IPS DF 19.7 (cell line): ENCODE measurements around the gene PSMA7.
"Not testable (repeated sequence)": the region's sequence is repeated elsewhere in the genome, so short reads cannot be mapped to it uniquely, and the experiment has no call there.

Source experiments
- DNase-seq: peaks from one replicate; pipeline ENCODE4 v3.0.0-alpha.2; 2013; ENCODE audit warnings: low read depth, low spot score

Gene PSMA7

GRCh38 chr20:62155428-62156253 is 12.4 kb upstream of the PSMA7 start:
- no peak for DNase-seq

DNA sequence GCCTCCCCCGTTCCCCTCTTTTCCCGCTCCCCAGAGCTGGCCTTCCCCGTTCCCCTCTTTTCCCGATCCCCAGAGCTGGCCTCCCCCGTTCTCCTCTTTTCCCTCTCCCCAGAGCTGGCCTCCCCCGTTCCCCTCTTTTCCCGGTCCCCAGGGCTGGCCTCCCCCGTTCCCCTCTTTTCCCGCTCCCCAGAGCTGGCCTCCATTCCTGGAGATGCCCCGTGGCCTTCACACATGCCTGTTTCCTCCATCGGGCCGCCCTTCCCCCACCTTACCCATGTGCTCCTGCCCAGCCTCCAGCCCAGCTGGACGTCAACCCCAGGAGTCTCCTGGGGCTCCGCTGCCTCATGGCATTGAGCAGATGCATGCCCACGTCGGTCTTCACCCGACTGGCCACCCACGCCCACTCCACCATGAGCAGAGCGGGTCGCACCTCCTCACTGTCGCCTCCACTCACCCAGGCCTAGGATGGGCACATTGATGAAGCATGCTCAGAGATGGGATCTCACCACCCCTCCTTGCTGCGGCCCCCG is 8.7 kb upstream of the PSMA7 start:
- no peak for DNase-seq

- no peak for DNase-seq
These were observed 8.0 kb upstream of the PSMA7 start for GRCh38 chr20:62151225-62151624.

DNA sequence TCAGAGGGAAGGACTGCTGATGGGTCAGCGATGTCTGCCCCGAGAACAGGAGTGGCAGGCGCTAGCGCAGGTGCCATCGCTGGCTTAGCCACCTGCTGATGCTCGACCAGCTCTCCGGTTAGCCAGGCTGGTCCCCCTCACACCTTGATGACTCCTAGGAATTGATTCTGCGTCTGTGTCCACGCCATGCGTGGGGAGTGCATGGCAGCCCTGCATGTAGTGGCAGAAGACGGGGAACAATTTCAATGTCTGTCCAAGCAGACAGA is 7.0 kb upstream of the PSMA7 start:
- DNase-seq: no peak

DNA sequence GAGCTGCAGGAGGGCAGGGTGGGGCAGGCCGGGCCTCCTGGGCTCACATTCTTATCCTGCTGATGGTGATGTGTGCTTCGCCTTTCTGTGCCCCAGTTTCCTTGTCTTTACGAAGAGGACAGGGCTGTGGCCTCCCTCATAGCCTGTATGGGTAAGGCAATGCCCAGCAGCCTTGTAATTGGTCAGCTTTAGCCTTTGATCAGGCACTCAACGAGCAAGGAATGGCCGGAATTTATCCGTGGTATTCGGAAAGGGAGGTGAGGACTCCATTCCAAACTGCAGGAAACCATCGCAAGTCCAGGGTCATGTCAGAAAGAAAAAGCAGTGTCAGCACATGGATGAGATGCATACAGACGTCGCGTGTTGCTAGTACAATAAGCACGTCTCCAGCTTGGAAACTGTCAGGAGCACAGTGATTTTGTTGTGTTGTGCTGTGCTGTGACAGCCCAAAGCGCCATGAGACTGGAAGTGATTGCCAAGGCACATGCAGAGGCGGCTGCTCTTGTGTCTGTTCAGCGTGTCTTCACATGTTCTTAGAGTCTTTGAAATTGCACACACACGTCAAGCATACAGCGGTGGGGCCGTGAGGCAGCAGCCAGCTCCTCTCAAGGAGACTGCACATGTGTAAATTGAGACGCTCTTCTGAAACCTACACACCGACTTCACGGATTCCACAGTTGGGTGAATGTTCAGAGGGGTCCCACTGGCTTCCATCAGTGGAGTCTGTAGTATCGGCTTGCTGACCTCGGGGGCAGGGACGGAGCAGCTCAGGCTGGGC is 6.5 kb upstream of the PSMA7 start:
- DNase-seq: no peak

GRCh38 chr20:62148908-62149314 is 5.7 kb upstream of the PSMA7 start:
- no peak for DNase-seq

GRCh38 chr20:62148383-62148782 is 5.2 kb upstream of the PSMA7 start:
- DNase-seq: not testable (repeated sequence)

DNA sequence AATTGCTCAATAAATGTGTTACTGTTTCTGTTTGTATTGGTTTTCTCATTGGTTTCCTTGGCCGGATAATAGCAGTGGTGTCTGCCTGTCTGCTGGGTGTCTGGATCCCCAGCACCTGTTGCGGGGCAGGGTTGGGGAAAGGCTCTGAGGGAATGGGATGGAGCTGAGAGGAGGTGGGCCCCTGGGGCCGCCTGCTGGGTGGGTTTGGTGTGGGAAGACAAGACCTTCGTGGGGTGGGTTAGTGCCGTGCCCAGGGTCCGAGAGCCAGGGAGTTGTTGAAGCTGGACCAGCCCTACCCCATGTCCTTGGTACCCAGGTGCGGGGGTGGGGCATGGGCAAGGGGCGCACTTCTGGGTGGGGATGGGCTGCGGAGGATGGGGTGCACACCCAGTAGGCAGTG is 4.3 kb upstream of the PSMA7 start:
- DNase-seq: no peak

DNA sequence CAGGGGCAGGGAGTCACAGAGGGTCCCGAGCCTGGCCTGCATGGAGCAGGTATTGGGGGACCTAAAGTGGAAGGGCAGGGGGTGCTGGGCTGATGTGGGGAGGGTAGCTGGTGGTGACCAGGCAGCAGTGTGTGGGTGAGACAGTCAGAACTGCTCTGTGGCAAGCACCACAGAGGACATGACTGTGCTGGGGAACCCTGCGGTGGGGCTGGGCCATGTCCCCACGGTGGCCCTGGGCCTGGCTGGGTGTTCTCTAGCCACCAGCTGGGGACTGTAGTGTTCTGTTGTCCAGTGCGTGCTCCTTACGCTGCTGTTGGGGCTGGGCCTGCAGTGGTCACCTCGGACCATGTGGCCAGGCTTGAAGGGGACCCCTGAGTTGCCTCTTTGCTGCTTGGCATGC is 3.9 kb upstream of the PSMA7 start:
- no peak for DNase-seq

GRCh38 chr20:62146019-62146755 is 3.0 kb upstream of the PSMA7 start:
- DNase-seq: no peak

DNA sequence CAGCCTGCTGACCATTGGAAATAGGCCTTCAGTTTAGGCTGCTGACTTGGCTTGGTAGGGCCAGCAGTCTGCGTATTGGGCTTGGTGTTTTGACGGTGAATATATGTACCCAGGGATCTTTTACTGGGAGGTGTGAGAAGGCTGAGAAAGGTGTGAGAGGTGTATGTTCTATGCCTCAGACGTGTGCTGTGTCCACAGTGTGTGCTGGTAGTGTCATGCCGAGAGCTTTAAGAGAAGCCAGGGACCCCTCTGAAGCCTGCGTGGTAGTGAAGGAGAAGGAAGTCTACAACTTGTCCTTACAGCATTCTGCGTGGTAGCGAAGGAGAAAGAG is 2.5 kb upstream of the PSMA7 start:
- no peak for DNase-seq

- no peak for DNase-seq
These were observed 997 bp upstream of the PSMA7 start for GRCh38 chr20:62143957-62144825.

- no peak for DNase-seq
These were observed 728 bp downstream of the PSMA7 start for GRCh38 chr20:62142252-62143080.

- no peak for DNase-seq
These were observed 1.6 kb downstream of the PSMA7 start for GRCh38 chr20:62141397-62142251.

DNA sequence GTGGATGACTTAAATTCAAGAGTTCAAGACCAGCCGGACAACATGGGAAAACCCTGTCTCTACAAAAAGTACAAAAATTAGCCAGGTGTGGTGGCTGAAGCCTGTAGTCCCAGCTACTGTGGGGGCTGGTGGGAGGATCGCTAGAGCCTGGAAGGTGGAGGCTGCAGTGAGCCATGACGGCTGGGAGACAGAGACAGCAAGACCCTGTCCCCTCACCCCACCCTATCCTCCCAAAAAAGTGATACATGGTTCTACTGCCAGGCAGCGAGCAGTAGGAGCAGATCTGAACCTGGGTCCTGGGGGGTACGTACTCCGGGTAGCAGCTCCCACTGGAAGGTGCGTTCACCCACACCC is 2.2 kb downstream of the PSMA7 start:
- DNase-seq: no peak

GRCh38 chr20:62139636-62140035 is 3.6 kb downstream of the PSMA7 start:
- no peak for DNase-seq

- no peak for DNase-seq
These were observed 4.3 kb downstream of the PSMA7 start for GRCh38 chr20:62138912-62139311.

DNA sequence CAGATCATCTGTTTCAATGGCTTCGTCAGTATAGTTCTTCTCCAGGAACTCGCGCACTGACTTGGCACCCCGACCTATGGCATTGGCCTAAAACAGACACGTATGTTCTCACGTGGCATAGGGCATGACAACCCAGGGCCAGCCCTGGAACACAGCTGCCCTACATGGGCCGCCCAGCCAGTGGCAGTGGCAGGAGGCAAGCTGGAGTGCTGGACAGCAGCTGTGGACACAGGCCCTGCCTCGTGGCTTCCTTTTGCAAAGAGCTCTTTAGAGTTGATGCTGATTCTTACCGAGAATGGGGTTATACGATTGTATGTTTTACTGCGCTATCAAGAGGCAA is 5.0 kb downstream of the PSMA7 start:
- DNase-seq: no peak

DNA sequence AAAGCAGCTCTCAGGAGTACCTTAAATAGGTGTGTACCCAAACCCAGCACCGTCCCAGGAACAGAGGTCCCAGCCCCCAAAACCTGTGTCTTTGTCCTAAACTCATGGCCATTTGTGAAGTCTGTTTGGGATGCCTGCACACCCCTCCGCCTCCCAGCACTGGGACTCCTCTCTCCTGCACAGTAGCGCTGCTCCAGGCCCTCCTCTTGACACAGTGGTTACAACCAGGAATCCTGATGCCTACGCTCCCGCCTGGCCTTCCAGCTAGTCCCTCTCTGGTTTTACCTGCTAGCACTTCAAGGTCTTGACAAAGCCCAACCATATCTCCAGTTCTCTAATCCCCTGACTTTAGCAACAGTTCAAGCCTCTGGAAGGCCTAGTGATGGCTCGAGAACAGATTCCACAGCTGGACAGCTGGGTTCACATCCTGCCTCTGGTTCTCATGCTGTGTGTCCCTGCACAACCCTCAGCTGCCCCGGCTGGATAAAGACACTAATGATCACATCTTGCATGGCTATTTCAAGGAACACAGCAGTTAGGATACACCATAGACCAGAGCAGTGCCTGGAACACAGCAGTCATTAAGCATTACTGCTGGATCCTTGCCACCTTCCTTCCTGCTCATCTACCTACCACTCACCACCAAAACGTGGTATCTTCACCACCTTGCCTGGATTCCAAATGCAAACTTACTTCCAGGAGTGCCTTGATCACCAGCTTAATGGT is 5.6 kb downstream of the PSMA7 start:
- no peak for DNase-seq

DNA sequence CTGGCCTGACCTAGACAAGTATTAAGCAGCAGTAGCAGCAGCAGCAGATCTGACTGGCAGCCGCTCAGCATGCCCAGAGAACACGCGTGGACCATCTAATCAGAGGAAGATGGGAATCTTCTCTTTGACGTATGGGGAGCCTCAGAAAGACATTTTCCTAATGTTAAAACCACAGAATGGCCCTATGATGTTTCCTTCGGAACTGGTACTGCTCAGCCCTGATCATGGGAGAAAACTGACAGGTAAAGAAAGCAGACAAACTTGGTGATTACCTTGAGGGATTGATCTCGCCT is 6.2 kb downstream of the PSMA7 start:
- DNase-seq: no peak
